GM21447 (cell line): Measurements from ENCODE around the gene NCOA7.
"Not testable (repeated sequence)": the region's sequence is repeated elsewhere in the genome, so short reads cannot be mapped to it uniquely, and the experiment has no call there.

ENCODE experiments used
- ATAC-seq: cut with Tn5 transposase; IDR thresholded peaks from one replicate; pipeline ENCODE4 v1.9.1; 2021; ENCODE audit not compliant: unreplicated experiment

NCOA7 gene

GRCh38 chr6:125913864-125914351 is 123.1 kb downstream of the NCOA7 start:
- ATAC-seq = no peak

GRCh38 chr6:125918230-125918629 is 127.5 kb downstream of the NCOA7 start:
- no peak for ATAC-seq

- peak; percentile 98 for ATAC-seq
These were observed 128.2 kb downstream of the NCOA7 start for GRCh38 chr6:125918681-125919566.

- no peak for ATAC-seq
These were observed 128.9 kb downstream of the NCOA7 start for GRCh38 chr6:125919618-125920017.

- no peak for ATAC-seq
These were observed 131.6 kb downstream of the NCOA7 start for GRCh38 chr6:125922322-125922860.

- ATAC-seq = no peak
These were observed 132.7 kb downstream of the NCOA7 start for GRCh38 chr6:125923366-125923877.

- no peak for ATAC-seq
These were observed 133.4 kb downstream of the NCOA7 start for GRCh38 chr6:125924169-125924568.

GRCh38 chr6:125924697-125925358 is 134.1 kb downstream of the NCOA7 start:
- no peak for ATAC-seq

- no peak for ATAC-seq
These were observed 136.0 kb downstream of the NCOA7 start for GRCh38 chr6:125926711-125927110.

GRCh38 chr6:125927761-125928160 is 137.0 kb downstream of the NCOA7 start:
- no peak for ATAC-seq

- no peak for ATAC-seq
These were observed 140.1 kb downstream of the NCOA7 start for GRCh38 chr6:125930765-125931418.

- peak; percentile 68 for ATAC-seq
These were observed 141.1 kb downstream of the NCOA7 start for GRCh38 chr6:125931733-125932450.

GRCh38 chr6:125932451-125932795 is 141.7 kb downstream of the NCOA7 start:
- ATAC-seq = no peak

- ATAC-seq = not testable (repeated sequence)
These were observed 144.8 kb downstream of the NCOA7 start for GRCh38 chr6:125935520-125935919.

GRCh38 chr6:125939026-125939425 is 148.3 kb downstream of the NCOA7 start:
- ATAC-seq = no peak

GRCh38 chr6:125939791-125940190 is 149.0 kb downstream of the NCOA7 start:
- ATAC-seq = no peak

GRCh38 chr6:125940247-125941041 is 149.7 kb downstream of the NCOA7 start:
- ATAC-seq = no peak

- no peak for ATAC-seq
These were observed 152.1 kb downstream of the NCOA7 start for GRCh38 chr6:125942672-125943527.
